HepG2 (cell line): ENCODE data around the gene SH3TC2.

Experiments
- BORCS8-MEF2B ChIP-seq: sonication (generic); formaldehyde crosslinking; IDR thresholded peaks from 2 replicates; pipeline ENCODE4 v1.8.0; 2022; ENCODE audit warnings: mild to moderate bottlenecking, missing genetic modification reagents
- CTCF ChIP-seq: sonication (generic); formaldehyde crosslinking; IDR thresholded peaks from 2 replicates; pipeline ENCODE4 v1.5.0; 2020; ENCODE audit warnings: mild to moderate bottlenecking, missing genetic modification reagents, moderate library complexity
- FOXP1 ChIP-seq, 2 experiments: fragments of 450-650 bp in 1 of 2; IDR thresholded peaks; 2 replicates each; pipeline ENCODE4 v1.6.1; 2017 to 2018; ENCODE audit warnings: antibody characterized with exemption in 1 of 2
- GABPA ChIP-seq, 2 experiments: IDR thresholded peaks; 2 replicates each; pipeline ENCODE4 v1.6.1; 2011 to 2016; ENCODE audit warnings: low read depth in 2 of 2, low read length in 1 of 2, missing biosample characterization in 1 of 2, missing genetic modification characterization in 1 of 2
- GPN1 ChIP-seq: sonication (generic); formaldehyde crosslinking; IDR thresholded peaks from 2 replicates; pipeline ENCODE4 v1.5.1; 2020; ENCODE audit warnings: missing genetic modification reagents, borderline replicate concordance
- HDAC6 ChIP-seq: fragments of 200-600 bp; sonication (generic); IDR thresholded peaks from 2 replicates; pipeline ENCODE4 v1.7.0; 2017; ENCODE audit warnings: mild to moderate bottlenecking, antibody characterized with exemption, low read length, low read depth
- JUNB ChIP-seq: sonication (generic); formaldehyde crosslinking; IDR thresholded peaks from 2 replicates; pipeline ENCODE4 v1.8.0; 2022; ENCODE audit warnings: missing genetic modification reagents, mild to moderate bottlenecking, borderline replicate concordance
- POLR2A ChIP-seq, 2 experiments: IDR thresholded peaks; 2 replicates each; pipeline ENCODE4 v1.6.1; 2011; ENCODE audit warnings: low read depth in 2 of 2, low read length in 2 of 2, mild to moderate bottlenecking in 1 of 2, moderate library complexity in 1 of 2; ENCODE audit not compliant: insufficient read depth in 1 of 2
- SP1 ChIP-seq, 2 experiments: fragments of 450-650 bp in 1 of 2; sonication (generic) in 1 of 2; formaldehyde crosslinking in 1 of 2; IDR thresholded peaks; 2 replicates each; pipeline versions ENCODE4 v1.4.0 to v1.6.1; 2016 to 2020; ENCODE audit warnings: missing genetic modification reagents in 1 of 2
- ZBTB20 ChIP-seq: sonication (generic); formaldehyde crosslinking; IDR thresholded peaks from 2 replicates; pipeline ENCODE4 v1.8.1; 2023; ENCODE audit warnings: missing genetic modification reagents, low read depth, mild to moderate bottlenecking, borderline replicate concordance
- ZFAT ChIP-seq: sonication (generic); formaldehyde crosslinking; conservative IDR thresholded peaks from 2 replicates; pipeline ENCODE4 v1.8.1; 2023; ENCODE audit warnings: missing genetic modification reagents, inconsistent platforms
- ZNF205 ChIP-seq: IDR thresholded peaks from 2 replicates; pipeline ENCODE4 v1.6.1; 2018; ENCODE audit warnings: missing biosample characterization, missing genetic modification reagents
- ZNF737 ChIP-seq: sonication (generic); formaldehyde crosslinking; IDR thresholded peaks from 2 replicates; pipeline ENCODE4 v1.5.0; 2020; ENCODE audit warnings: missing genetic modification reagents, mild to moderate bottlenecking, borderline replicate concordance
- ZZZ3 ChIP-seq: sonication (generic); formaldehyde crosslinking; IDR thresholded peaks from 2 replicates; pipeline ENCODE4 v1.4.0; 2020; ENCODE audit warnings: missing genetic modification reagents, mild to moderate bottlenecking, borderline replicate concordance

GRCh38 chr5:148968311-148968710, 94.6 kb downstream of the SH3TC2 start:
- TF ChIP-seq FOXP1 (IDR thresholded peaks at IDR 0.05) (no peak), FOXP1 (CRISPR knock-in tag; IDR thresholded peaks at IDR 0.05) (no peak), GPN1 (CRISPR knock-in tag) (no peak), ZFAT (CRISPR knock-in tag) (no peak), ZBTB20 (CRISPR knock-in tag) (no peak), CTCF (CRISPR knock-in tag) (no peak), BORCS8-MEF2B (CRISPR knock-in tag) (no peak), ZNF737 (CRISPR knock-in tag) (no peak), JUNB (CRISPR knock-in tag) (no peak), GABPA (IDR thresholded peaks at IDR 0.05; ENCODE audit: low read depth, low read length) (no peak), GABPA (CRISPR knock-in tag; IDR thresholded peaks at IDR 0.05; ENCODE audit: low read depth) (no peak), HDAC6 (no peak), ZZZ3 (no peak), POLR2A (IDR thresholded peaks at IDR 0.05; ENCODE audit: insufficient read depth in 1 of 2, low read depth in 2 of 2, low read length in 2 of 2) (no peak), SP1 (IDR thresholded peaks at IDR 0.05) (no peak), SP1 (CRISPR knock-in tag; IDR thresholded peaks at IDR 0.05) (no peak), ZNF205 (CRISPR knock-in tag) (no peak)
